Inflammatory macrophage treated with lipopolysaccharide for 1 hour (primary cell): ENCODE measurements around the gene ZCCHC24.
A peak's percentile ranks its signal among the peaks of the same experiment; 100 is the strongest.

Experiments used
- DNase-seq, 2 donors: peaks; one replicate each; pipeline ENCODE4 v3.0.0-alpha.2; 2020 to 2022

The ZCCHC24 gene

DNA sequence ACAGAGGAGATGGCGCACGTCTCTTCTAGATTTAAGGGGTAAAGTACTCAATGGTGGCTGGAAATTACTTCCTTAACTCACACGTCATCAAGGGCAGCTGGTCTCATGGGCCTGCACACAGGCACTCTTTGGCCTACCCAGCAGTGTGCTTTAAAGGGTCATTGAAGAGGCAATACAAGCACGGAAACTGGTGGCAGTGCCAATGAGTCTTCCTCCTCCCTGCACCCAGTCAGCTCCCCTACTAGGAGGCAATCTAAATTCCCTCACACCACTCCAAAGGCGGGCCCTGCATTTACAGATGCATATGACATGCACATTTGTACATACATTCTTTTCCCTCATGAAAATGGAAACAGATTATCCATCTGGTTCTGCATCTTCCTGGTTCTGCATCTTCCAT, 50.8 kb downstream of the ZCCHC24 start:
- DNase-seq = no peak

DNA sequence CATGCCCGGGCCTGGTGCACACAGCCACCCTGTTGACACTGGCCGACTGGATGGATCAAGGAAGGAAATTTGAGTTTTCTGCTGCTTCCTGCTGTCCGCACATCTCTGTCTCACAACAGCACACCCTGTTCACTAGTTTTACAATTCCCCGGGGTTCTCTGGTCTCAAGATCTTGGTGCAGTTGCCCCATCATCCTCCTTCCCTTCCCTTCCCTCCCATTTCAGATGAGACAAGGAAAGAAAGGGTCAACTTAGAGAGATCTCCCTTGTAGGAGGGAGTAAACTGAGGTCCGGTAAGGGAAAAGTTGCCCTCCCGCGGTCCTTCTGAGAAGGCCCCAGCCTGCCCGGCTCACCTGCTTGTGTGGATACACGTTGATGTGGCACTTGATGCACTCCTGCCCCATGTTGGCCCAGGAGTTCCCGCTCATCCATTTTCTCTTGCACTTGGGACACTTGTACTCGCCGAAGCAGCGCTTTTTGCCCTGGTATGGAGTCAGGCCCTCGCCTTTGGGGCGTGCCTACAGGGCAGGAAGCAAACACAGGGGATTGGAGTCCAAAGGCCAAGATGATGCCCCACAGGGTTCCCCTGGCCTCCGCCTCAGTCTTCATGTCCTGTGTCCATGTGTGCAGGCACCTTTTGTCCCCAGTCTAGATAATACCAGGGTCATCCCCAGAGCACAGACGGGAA, 51.4 kb downstream of the ZCCHC24 start:
- DNase-seq = no peak

DNA sequence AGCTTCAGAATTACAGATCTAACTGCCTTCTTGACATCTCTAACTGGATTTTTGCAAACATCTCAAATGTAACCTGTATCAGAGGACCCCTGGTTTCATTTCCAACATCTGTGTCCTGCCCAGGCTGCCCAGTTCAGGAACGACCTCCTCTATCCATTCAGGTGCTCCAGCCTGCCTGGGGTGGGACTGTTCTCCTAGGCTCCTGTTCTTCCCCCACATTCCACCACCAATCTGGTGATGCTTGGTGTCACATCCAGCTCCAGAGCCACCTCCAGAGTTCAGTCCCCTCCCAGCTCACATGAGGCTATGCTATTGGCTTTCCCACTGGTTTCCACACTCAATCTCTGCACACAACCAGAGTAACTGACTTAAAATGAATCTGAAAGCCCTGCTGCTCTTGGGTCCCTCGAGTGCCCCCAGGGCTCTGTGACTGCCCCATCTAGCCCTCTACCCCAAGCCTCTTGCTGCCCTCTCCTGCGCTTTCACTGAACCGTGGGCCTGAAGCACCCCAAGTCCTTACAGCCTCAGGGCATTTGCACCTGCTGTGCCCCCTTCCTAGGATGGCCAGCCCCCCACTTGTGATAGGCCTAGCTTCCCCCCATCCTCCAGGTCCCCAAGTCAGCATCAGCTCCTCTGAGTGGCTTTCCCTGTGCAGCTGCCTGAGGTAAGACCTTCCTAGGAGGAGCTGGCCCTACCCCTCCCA, 52.1 kb downstream of the ZCCHC24 start:
- DNase-seq = no peak

DNA sequence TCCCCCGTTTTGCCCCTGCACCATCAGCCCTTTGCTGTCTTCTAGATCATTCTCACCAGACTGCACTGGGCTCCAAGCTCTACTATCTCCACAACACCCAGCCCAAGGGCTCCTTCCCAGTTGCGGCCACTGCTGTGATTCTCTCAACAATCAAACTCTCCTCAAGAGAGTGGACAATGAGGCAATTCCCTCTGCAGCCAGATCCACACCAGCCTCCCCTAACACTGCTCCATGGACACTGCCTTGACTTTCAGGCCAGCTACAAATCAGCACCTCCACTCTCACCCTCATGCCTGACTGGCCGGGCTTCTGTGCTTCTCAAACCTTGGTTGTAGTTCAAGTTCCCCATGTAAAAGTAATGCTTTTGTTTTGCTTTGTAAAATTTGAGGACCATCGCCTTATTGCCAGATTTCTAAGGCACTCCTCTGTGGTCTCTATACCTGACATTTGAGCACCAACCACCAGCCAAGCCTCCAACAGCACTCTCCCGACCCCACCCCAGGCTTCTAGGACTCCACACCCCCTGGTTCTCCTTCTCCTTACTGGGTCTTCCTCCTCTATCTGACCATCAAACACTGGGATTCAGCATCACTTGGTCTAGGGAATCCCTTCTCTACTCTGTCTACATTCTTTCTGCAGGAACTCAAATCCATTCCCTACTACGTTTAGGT, 52.8 kb downstream of the ZCCHC24 start:
- DNase-seq = no peak

DNA sequence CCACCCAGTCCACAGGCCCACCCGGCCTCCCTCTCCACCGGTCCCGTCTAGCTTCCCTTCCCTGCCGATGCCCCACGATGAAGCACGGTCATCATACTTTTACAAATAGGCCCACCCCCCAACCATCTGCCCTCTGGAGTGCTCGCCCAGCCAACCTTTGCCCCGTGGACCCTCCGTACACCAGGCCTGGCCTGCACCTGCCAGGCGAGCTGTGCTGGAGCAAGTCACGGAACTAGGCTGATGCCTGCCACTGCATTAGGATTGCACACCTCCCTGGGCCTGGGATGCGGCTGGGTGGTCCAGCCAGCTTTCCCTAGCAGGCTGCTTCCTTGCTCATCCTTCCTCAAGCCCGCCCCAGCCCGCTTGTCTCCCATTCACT, 53.4 kb downstream of the ZCCHC24 start:
- no peak for DNase-seq

DNA sequence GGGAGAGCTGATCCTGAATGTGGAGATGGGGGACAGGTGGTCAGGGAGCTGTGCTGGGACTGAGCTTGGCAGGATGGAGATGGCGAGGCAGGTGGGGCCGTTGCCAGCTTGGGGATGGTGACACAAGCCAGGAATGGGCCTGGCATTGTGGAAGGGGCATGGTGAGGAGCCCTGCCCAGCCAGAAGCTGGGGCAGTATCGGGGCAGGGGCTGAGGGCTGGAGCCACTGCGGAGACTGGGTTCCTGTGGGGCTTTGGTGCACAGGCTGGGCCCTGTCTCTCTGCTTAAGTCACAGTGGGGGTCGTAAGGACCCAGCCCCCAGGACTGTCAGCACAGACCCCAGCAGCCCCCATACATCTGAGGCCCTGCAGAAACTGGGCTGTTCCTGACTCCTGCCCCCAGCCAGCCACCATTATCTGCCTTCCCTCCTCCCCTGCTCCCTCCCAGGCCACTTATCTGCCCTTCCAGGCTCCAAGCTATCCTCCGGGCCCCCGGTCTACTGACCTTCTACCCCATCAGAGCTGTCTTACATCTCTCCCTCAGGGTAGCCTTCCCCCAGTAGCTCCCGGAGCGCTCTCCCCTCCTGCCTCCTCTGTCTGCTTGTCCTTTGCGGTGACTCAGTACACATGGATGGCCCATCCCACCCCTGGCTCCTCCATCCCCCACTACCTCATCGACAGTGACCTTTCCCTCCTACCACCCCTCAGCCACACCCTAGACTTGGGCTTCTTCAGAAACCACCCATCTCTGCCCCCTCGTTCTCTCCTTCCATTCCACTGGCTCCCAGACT, 54.0 kb downstream of the ZCCHC24 start:
- no peak for DNase-seq

DNA sequence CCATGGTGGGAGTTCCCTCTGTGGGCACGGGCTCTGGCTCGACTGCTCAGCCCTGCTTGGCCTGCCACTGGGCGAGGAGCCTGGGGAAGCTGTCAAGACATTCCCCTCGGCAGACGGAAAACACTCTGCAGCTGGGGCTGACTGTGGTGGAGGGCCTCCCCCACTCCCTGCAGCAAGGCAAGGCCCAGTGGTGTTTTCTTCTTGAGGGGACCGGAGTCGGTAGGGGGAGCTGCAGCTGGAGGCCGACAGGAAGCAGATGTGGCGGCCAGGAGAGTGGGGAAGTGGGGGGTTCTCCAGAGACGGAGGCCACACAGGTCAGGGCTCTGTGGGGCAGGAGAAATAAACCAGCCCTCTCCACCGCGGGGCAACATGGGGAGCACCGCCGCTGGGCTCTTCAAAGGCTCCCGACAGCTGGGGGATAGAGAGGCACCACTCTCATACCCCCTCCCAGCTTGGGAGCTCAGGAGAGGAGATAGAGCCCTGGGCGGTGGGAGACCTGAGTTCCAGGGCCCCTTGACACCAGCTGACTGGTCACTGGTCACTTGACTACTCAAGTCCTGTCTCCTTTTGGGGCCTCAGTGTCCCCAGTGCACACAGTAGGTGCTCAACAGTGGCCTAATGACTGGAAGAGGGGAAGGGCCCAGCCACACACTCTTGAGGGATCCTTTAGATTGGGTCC, 54.7 kb downstream of the ZCCHC24 start:
- no peak for DNase-seq

DNA sequence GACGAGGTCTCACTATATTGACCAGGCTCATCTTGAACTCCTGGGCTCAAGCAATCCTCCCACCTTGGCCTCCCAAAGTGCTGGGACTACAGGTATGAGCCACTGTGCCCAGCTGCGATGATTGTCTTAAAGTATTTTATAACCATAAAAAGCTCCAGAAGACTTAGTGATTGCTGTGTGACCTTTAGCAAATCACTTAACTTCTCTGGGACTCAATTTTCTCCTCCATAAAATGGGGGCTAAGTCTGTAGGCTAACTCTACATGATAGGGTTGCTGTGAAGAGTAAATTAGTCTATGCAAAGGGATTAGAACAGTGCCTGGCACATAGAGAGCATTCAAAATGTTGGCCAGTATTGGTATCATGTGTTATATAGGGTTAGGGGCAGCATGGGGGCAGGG, 55.4 kb downstream of the ZCCHC24 start:
- no peak for DNase-seq

DNA sequence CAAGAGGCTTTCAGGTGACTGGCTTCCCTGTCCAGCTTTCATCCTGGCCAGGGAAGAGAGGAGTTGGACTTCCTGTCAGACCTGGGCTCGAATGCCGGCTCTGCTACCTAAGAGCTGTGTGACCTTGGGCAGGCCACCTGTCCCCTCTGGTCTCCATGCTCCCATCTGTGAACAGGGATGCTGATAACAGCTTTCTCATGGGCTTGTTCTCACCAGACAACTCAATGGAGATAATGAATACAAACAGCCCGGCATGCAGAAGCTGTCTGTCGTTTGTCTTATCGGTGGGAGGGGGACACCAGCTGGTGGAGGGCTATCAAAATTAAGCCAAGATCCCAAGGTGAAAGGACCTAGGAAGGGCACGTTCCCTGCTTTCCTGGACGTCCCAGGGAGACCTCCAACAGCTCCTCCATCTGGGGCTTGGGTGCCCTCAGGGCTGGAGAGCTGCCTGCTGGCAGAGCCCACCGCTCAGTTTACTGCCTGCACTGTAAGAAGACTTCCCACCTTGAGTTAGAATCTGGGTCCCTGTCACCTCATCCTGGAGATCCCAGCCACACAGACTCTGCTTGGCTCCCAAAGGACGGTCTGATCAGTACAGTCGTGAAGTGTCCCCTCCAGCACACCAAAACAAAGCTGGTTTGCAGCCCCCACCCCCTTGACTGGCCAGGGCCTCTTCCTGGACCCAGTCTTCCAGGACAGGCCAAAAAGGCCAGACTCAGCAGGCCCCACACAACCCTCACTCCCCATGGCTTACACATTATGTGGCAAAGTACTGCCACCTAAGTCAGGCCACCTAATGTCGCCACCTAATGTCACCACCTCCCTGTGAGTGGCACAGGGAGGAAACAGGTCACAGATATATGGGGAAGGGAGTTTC, 57.2 kb downstream of the ZCCHC24 start:
- DNase-seq = peak in 1 of 2 donors; percentile 57

DNA sequence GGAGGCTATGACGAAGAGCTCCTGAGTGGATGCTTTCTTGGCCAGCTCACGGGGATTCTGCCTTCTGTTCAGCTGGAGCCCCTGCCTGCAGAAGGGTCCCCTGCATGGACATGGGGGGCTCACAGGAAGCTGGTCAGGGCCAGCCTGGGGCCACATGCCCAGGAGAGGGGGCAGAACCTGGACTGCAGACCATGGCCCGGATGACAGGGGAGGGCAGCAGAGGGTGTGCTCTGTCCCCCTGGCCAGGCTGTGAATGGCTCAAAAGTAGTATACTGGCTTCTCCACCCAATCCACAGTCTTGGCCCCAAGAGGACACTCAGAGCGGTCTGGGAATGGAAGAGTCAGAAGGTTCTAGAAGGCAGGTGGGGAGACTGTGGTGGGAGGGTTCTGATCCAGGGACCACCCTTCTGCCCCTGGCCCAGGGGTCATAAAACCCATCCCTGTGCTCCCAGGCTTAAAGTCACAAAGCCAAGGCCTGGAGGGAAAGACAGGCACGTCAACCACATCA, 57.9 kb downstream of the ZCCHC24 start:
- no peak for DNase-seq

DNA sequence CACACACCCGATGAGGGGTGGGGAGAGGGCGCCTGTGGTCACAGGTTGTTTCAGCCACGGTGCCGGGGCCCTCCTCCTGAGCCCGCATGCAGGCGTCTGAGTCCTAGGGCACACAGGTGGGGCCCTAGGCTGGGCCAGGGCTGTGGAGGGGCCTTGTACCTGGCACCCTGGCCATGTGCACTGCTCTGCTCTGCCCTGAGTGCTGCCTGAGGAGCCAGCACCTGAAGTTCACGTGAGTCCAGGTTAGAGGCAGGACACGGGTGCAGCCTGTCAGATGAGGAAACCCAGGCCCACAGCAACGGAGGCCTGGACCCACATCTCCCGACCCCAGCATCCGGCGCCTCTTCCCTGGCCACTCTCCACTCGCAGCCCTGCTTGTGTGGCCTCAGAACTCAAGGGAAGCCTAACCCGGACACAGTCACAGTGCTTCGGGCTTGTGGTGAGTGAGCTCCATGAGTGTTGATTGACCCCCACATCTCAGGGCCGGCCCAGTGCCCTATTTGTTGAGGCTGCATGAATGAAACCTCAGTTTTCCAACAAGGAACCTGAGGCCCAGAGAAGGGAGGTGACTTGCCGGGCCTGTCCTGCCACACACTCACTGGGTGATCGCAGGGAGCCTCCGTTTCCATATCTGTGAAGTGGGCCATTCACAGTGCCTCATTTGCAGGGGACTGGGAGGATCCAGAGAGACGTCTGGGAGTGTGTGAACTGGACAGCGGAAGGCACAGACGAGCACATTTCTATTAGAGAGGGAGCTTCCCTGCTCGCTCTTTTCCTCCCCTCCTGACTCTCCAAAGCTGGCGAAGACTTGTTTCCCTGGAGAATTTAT, 58.6 kb downstream of the ZCCHC24 start:
- no peak for DNase-seq

DNA sequence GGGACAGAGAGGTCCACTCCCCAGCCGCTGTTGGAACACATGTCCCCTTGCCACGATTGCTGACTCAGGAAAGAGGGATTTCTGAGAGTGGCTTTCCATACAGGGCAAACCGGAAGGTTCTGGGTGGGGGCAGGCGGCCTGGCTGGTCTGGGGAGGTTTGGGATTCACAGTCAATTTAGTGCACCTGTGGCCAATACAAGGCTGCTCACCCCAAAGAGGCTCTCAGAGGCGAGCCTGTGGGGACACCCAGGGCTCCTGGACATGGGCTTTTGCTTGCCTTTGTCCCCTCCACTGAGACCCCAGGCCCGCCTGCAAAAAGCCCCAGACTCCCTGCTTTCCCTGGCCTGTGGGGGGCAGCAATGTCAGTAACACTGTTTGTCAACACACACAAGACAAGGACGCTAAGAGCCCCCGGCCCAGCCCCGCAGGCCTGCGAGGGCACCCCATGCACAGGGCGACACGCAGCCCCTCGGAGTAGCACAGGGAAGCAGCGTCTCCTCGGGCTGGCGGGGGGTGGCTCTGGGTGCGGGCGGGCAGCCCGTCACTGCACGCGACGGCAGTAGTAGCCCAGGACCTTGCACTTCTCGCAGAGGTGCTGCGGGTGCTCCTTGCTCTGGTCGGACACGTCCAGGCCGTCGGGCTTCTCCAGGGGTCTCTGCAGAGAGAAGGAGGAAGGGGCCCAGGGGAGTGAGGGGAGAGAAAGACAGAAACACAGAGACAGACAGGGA, 59.5 kb downstream of the ZCCHC24 start:
- DNase-seq = no peak

DNA sequence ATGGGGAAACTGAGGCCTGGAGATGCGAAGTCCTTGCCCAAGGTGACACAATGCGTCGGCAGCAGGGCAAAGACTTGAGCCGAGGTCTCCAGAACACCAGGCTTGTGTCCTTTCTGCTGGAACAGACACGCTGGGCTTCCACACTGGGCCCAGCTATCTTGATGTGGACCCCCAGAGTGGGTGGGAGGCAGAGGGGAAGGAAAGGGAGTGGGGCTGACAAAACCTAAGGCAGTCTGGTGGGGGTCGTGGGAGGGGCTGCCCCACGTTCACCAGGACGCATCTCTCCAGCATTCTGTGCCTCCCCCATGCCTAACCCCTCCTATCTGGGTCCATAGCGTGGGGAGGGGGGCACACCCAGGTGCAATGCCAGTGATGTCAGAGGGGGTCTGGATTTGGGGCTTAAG, 60.0 kb downstream of the ZCCHC24 start:
- no peak for DNase-seq

DNA sequence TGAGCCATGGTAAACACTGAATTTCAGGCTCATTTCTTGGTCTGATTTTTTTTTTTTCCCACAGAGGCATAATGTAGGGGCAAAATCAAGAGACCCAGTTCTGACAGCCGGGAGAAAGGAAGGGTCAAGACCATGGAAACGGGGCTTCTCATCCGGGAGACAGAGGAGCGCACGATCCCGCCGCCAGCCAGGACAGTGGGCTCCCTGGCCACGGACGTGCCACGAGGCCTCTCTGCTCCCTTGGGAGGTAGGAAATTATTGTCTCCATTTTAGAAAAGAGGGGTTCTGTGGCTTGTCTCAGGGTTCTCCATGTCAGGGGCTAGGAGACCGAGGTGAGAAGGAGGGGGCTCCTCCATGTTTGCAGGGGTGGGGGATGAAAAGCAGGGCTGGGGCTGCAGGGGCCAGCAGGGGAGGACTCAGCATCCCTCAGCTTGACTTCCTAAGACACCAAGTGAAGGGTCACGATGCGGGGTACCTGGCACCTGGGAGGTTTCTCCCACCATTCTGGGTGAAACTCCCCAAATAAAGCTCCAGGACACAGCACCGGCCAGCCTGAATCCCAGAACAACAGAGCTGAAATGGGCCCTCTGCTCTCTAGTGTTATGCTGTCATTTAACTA, 60.5 kb downstream of the ZCCHC24 start:
- DNase-seq = no peak

DNA sequence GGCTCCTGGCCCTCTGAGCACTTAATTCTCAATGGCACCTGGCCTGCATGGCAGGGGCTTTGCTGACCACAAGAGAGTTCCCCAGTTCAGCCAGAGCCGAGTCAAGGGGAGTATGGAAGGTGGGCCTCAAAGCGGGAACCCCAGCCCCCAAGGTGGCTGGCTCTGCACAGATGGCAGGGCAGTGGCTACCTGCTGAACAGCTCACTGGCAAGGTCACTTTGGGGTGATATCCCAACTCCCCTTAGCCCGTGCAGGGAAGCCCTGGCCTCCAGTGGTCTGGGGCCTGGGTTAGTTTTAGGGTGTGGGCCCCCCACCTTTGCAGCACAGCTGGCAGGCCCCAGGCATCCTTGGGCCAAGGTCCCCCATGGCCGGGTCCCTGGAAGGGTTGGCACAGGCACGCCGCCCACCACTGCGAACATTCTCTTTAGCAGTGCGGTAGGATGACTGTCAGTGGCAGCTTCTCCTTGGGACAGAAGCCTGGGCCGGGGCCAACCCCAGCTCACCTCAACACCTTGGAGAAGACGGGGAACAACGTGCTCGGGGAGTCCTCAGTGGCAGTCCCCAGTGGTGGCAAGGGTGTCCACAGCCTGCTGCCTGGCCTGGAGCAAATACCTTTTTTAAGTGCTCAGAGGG, 61.3 kb downstream of the ZCCHC24 start:
- no peak for DNase-seq

DNA sequence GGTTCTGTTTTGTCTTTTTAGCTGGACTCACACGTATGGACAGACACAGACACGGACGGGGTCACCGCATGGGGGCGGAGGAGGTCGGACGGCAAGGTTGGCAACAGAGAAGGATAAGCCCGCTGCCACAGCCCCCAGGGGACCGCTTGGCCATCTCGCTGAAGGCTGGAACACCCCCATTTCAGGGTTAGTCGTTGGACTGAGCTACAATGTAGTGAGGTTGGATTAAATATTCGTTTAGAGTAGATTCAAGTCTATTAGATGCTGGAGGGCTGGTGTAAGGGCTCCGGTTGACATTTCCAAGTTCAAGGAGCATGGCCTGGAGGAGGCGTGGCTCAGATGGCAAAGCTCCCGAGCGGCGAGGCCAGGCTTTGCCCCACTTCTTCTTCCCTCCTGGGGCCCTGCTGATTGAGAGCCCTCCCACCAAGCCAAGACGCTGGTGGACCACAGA, 62.9 kb downstream of the ZCCHC24 start:
- DNase-seq = no peak

DNA sequence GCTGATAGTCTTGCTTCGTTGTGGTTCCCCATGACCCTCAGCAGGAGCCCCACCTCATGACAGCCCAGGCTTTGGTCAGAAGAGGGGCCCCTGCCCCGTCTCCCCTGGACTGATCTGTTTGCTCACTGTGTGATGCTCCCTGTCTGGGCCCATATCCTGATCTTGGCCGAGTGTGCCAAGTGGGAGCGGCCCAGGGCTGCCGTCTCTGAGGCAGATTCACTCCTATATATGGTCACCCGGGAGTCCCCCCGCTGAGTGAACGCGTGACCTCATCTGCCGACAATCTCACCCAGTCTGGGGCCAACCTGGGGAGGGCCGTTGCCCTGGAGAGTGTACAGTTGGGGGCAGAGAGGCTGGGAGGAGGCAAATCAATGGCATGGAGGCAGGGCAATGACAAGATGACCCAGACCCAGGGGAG, 63.6 kb downstream of the ZCCHC24 start:
- DNase-seq = no peak

DNA sequence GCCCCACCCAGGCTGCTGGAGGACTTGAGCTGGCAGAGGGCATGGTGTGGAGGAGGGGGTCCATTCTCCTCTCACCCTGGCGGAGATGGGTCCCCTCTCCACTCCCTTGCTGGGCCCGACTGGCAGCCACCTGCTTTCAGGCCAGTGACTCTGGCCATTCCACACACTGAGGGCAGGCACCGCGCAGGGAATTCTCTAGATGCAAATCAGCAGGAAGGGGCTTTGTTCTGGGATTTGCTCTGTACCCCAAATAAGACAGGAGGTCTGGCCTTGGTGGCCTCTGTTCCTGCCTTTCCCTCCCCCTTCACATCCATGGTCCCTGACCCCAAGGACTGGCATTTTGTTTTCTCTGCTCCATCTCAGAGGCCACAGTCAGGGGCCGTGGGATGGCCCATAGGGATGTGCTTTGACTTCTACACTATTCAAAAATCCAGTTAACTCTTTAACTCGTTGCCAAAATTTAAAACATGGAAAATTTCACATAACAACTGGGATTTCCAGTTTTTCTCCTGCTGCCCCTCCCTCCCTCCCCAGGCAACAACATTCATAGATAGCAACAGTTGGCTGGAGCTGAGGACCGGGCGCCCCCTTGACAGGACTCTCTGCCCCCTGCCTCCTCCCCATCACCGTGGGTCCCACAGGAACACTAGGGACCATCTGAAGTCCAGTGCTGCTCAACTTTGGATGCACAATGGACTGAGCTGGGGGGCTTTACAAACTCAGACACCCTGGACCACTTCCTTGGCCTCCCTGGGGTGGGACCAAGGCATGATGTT, 64.3 kb downstream of the ZCCHC24 start:
- no peak for DNase-seq
